Neural cell (in vitro differentiated cells): ENCODE measurements around the gene HS6ST1. TPM values are rescaled to one million over a fixed set of nuclear protein-coding genes. Genes with fewer than 3 reads are reported as not detected.

Experiments used
- H2AFZ ChIP-seq: fragments of 200-600, 300-800 bp; sonication (generic), shearing (Covaris generic); 2 replicates; pipeline ENCODE4 v1.6.0; 2014; ENCODE audit warnings: low read depth, mild to moderate bottlenecking, antibody characterized with exemption, low read length, moderate library complexity
- H3F3A ChIP-seq: fragments of 200-600 bp; shearing (Covaris generic); 2 replicates; pipeline ENCODE4 v1.6.1; 2016; ENCODE audit warnings: mild to moderate bottlenecking, moderate library complexity, mixed read lengths, antibody characterized with exemption, low read length; ENCODE audit not compliant: insufficient read depth, poor library complexity, severe bottlenecking
- H3K27ac ChIP-seq: fragments of 200-600, 300-800 bp; sonication (generic), shearing (Covaris generic); 2 replicates; pipeline ENCODE4 v1.5.1; 2014; ENCODE audit warnings: mild to moderate bottlenecking, low read length, moderate library complexity
- H3K27me3 ChIP-seq: fragments of 300-800, 200-600 bp; sonication (generic), shearing (Covaris generic); 2 replicates; pipeline ENCODE4 v1.6.0; 2014; ENCODE audit warnings: mild to moderate bottlenecking, low read depth, low read length, moderate library complexity; ENCODE audit not compliant: insufficient read depth
- H3K36me3 ChIP-seq: fragments of 300-800, 200-600 bp; sonication (generic), shearing (Covaris generic); 2 replicates; pipeline ENCODE4 v1.5.1; 2014; ENCODE audit warnings: mild to moderate bottlenecking, antibody characterized with exemption, low read length, moderate library complexity; ENCODE audit not compliant: insufficient read depth
- H3K4me2 ChIP-seq: fragments of 300-800, 200-600 bp; sonication (generic), shearing (Covaris generic); 2 replicates; pipeline ENCODE4 v1.6.0; 2014; ENCODE audit warnings: mild to moderate bottlenecking, low read length
- H3K4me3 ChIP-seq: fragments of 300-800, 200-600 bp; sonication (generic), shearing (Covaris generic); 2 replicates; pipeline ENCODE4 v1.5.1; 2014; ENCODE audit warnings: mild to moderate bottlenecking, low read length, moderate library complexity
- H3K79me2 ChIP-seq: fragments of 200-600 bp; shearing (Covaris generic); replicated peaks from 2 replicates; pipeline ENCODE4 v1.6.0; 2014; ENCODE audit warnings: mild to moderate bottlenecking, low read length, moderate library complexity; ENCODE audit not compliant: insufficient read depth
- H3K9ac ChIP-seq: fragments of 300-800, 200-600 bp; sonication (generic), shearing (Covaris generic); 2 replicates; pipeline ENCODE4 v1.6.1; 2016; ENCODE audit warnings: mild to moderate bottlenecking, low read length, mixed read lengths
- H3K9me2 ChIP-seq: fragments of 200-600 bp; shearing (Covaris generic); 2 replicates; pipeline ENCODE4 v1.6.1; 2016; ENCODE audit warnings: mild to moderate bottlenecking, low read length, mixed read lengths; ENCODE audit not compliant: insufficient read depth
- H3K9me3 ChIP-seq: fragments of 200-600, 300-800 bp; sonication (generic), shearing (Covaris generic); 2 replicates; pipeline ENCODE4 v1.6.1; 2016; ENCODE audit warnings: mild to moderate bottlenecking, mixed run types, low read length, moderate library complexity, mixed read lengths
- H4K20me1 ChIP-seq: fragments of 200-600 bp; shearing (Covaris generic); 2 replicates; pipeline ENCODE4 v1.6.1; 2016; ENCODE audit warnings: mild to moderate bottlenecking, mixed run types; ENCODE audit not compliant: insufficient read depth
- EP300 ChIP-seq: fragments of 450-650 bp; conservative IDR thresholded peaks from 2 replicates; pipeline ENCODE4 v1.6.1; 2014; ENCODE audit warnings: antibody characterized with exemption, mild to moderate bottlenecking, moderate library complexity; ENCODE audit not compliant: poor library complexity, severe bottlenecking
- EZH2 ChIP-seq: fragments of 200-600, 300-800 bp; shearing (Covaris generic), sonication (generic); IDR thresholded peaks from 2 replicates; pipeline ENCODE4 v1.6.1; 2014; ENCODE audit warnings: antibody characterized with exemption, low read length, borderline replicate concordance, mild to moderate bottlenecking; ENCODE audit not compliant: insufficient read depth, poor library complexity, severe bottlenecking
- MXI1 ChIP-seq: fragments of 450-650 bp; conservative IDR thresholded peaks from 2 replicates; pipeline ENCODE4 v1.6.1; 2014; ENCODE audit warnings: antibody characterized with exemption, mild to moderate bottlenecking; ENCODE audit not compliant: poor library complexity, severe bottlenecking
- POLR2AphosphoS5 ChIP-seq: IDR thresholded peaks from 2 replicates; pipeline ENCODE4 v1.6.1; 2012
- RAD21 ChIP-seq: fragments of 450-650 bp; conservative IDR thresholded peaks from 2 replicates; pipeline ENCODE4 v1.6.1; 2014; ENCODE audit warnings: antibody characterized with exemption, mild to moderate bottlenecking, moderate library complexity
- SMC3 ChIP-seq: fragments of 450-650 bp; conservative IDR thresholded peaks from 2 replicates; pipeline ENCODE4 v1.6.1; 2014; ENCODE audit warnings: antibody characterized with exemption, mild to moderate bottlenecking, moderate library complexity; ENCODE audit not compliant: poor library complexity
- TAF1 ChIP-seq: IDR thresholded peaks from 2 replicates; pipeline ENCODE4 v1.6.1; 2012; ENCODE audit warnings: low read depth
- polyA plus RNA-seq: library from polyadenylated mRNA; depleted of rRNA; stranded (reverse); fragments of >200 nt; gene quantifications from 2 replicates; pipeline ENCODE4 v1.2.3, GENCODE V29; 2014
- TF ChIP-seq, protein P1 (sequence below): IDR thresholded peaks from 2 replicates; pipeline ENCODE4 v1.6.1; 2012; ENCODE audit warnings: borderline replicate concordance
- TF ChIP-seq, protein P2 (sequence below): fragments of 450-650 bp; IDR thresholded peaks from 2 replicates; pipeline ENCODE4 v1.5.1; 2014; ENCODE audit warnings: antibody characterized with exemption, mild to moderate bottlenecking, moderate library complexity; ENCODE audit not compliant: poor library complexity, severe bottlenecking

Gene HS6ST1
- polyA plus RNA-seq, 1 donor from 2014 or later: 44.1 TPM

DNA sequence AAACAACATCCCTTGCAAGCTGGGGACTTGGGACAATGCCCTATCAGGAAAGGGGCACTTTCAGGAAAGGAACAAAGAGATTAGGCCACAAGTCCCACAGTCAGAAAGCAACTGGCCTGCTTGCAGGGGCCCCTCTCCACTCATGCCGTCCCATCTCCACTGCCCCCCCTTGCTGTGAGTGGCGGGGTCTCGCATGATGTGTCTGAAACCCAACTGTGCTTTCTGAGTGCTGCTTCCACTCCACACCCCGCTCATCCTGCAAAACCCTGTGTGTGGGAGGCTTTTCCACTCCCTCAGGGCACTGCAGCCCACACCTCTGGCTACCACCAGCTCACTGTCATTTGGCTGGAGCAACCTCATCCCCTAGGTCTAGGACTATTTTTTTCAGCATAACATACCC is 7.9 kb downstream of the HS6ST1 start:
- H3K27me3 ChIP-seq: no peaks in the 10 kb centered on the region
- TF ChIP-seq, protein P1, sequence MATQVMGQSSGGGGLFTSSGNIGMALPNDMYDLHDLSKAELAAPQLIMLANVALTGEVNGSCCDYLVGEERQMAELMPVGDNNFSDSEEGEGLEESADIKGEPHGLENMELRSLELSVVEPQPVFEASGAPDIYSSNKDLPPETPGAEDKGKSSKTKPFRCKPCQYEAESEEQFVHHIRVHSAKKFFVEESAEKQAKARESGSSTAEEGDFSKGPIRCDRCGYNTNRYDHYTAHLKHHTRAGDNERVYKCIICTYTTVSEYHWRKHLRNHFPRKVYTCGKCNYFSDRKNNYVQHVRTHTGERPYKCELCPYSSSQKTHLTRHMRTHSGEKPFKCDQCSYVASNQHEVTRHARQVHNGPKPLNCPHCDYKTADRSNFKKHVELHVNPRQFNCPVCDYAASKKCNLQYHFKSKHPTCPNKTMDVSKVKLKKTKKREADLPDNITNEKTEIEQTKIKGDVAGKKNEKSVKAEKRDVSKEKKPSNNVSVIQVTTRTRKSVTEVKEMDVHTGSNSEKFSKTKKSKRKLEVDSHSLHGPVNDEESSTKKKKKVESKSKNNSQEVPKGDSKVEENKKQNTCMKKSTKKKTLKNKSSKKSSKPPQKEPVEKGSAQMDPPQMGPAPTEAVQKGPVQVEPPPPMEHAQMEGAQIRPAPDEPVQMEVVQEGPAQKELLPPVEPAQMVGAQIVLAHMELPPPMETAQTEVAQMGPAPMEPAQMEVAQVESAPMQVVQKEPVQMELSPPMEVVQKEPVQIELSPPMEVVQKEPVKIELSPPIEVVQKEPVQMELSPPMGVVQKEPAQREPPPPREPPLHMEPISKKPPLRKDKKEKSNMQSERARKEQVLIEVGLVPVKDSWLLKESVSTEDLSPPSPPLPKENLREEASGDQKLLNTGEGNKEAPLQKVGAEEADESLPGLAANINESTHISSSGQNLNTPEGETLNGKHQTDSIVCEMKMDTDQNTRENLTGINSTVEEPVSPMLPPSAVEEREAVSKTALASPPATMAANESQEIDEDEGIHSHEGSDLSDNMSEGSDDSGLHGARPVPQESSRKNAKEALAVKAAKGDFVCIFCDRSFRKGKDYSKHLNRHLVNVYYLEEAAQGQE: no peak
- TF ChIP-seq SMC3 (no peak), TAF1 (no peak), EZH2 (no peak), POLR2AphosphoS5 (no peak), MXI1 (no peak), RAD21 (no peak), EP300 (no peak)
- TF ChIP-seq, protein P2, sequence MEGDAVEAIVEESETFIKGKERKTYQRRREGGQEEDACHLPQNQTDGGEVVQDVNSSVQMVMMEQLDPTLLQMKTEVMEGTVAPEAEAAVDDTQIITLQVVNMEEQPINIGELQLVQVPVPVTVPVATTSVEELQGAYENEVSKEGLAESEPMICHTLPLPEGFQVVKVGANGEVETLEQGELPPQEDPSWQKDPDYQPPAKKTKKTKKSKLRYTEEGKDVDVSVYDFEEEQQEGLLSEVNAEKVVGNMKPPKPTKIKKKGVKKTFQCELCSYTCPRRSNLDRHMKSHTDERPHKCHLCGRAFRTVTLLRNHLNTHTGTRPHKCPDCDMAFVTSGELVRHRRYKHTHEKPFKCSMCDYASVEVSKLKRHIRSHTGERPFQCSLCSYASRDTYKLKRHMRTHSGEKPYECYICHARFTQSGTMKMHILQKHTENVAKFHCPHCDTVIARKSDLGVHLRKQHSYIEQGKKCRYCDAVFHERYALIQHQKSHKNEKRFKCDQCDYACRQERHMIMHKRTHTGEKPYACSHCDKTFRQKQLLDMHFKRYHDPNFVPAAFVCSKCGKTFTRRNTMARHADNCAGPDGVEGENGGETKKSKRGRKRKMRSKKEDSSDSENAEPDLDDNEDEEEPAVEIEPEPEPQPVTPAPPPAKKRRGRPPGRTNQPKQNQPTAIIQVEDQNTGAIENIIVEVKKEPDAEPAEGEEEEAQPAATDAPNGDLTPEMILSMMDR: no peak
- H3K79me2 ChIP-seq: peaks cover 84% of the 10 kb centered on the region
- H3K4me3 ChIP-seq: no peak overlapping the region
- no peaks in the 10 kb centered on the region for H3K9me3 ChIP-seq
- no peaks in the 10 kb centered on the region for H3K9me2 ChIP-seq
- H3F3A ChIP-seq: no peaks in the 10 kb centered on the region
- H3K27ac ChIP-seq: no peak overlapping the region
- no peak overlapping the region for H2AFZ ChIP-seq
- no peak overlapping the region for H3K4me2 ChIP-seq
- H4K20me1 ChIP-seq: no peaks in the 10 kb centered on the region
- no peak overlapping the region for H3K9ac ChIP-seq
- H3K36me3 ChIP-seq: no peaks in the 10 kb centered on the region

DNA sequence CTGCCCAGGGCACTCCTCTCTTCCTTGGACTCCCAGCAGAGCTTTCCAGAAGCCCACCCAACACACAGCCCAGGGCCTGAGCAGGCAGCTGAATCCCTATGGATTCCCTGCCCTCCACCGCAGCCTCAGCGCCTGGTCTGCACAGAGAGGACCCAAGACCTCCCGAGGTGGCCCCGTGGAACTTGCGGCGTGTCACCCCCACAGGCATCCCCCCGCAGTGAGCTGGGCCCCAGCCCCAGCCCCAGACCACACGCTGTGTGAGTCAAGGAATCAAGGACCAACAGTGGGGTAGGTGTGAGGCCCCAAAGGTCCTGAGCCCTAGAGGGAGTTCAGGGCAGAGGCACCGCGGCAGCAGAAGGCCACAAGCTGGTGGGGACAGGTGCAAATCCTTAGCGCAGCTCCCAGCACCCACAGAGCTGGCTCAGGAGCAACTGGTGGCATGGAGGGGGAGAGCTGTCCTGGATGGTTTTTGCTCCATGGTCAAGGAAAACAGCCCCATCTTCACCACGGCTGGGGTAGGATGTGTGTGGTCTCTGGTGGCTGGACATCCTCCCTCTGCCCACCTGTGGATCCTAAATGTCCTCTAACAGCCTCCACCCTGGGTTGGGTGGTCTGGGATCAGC is 8.5 kb downstream of the HS6ST1 start:
- H3F3A ChIP-seq: no peaks in the 10 kb centered on the region
- H2AFZ ChIP-seq: no peak overlapping the region
- TF ChIP-seq RAD21 (no peak), EZH2 (no peak)
- H3K27ac ChIP-seq: no peak overlapping the region
- peaks cover 84% of the 10 kb centered on the region for H3K79me2 ChIP-seq
- no peaks in the 10 kb centered on the region for H4K20me1 ChIP-seq
- no peak overlapping the region for H3K4me2 ChIP-seq
- no peaks in the 10 kb centered on the region for H3K9me2 ChIP-seq
- no peaks in the 10 kb centered on the region for H3K36me3 ChIP-seq
- H3K4me3 ChIP-seq: no peak overlapping the region
- no peaks in the 10 kb centered on the region for H3K9me3 ChIP-seq
- H3K9ac ChIP-seq: no peak overlapping the region
- H3K27me3 ChIP-seq: no peaks in the 10 kb centered on the region
